ENCODE data around the gene SLC50A1.

Gene SLC50A1

GRCh38 chr1:155171836-155172731, 36.4 kb downstream of the SLC50A1 start:
- DNase-seq, result no peak

- DNase-seq, result peak; percentile 47 to 84
These were observed 37.3 kb downstream of the SLC50A1 start, which contains the start of gene KRTCAP2 for GRCh38 chr1:155172732-155173477. KRTCAP2 (minus strand) TSS chr1:155173304; CDS start chr1:155173224, 80 bp downstream.

GRCh38 chr1:155173478-155174323, 38.0 kb downstream of the SLC50A1 start, which contains the start of gene TRIM46:
TRIM46 (plus strand) TSS chr1:155173849; CDS start chr1:155173967, 118 bp downstream.
- DNase-seq, result no peak

- peak in 1 of 2 experiments; percentile 18 for DNase-seq
These were observed 39.0 kb downstream of the SLC50A1 start for GRCh38 chr1:155174324-155175280.

GRCh38 chr1:155175281-155175926, 39.8 kb downstream of the SLC50A1 start:
- no peak for DNase-seq

- no peak for DNase-seq
These were observed 40.3 kb downstream of the SLC50A1 start for GRCh38 chr1:155175927-155176371.

GRCh38 chr1:155176544-155177071, 41.0 kb downstream of the SLC50A1 start:
- peak; percentile 44 to 53 for DNase-seq

GRCh38 chr1:155177192-155177917, 41.7 kb downstream of the SLC50A1 start:
- no peak for DNase-seq

- DNase-seq, result no peak
These were observed 42.2 kb downstream of the SLC50A1 start for GRCh38 chr1:155177918-155178281.

- no peak for DNase-seq
These were observed 42.9 kb downstream of the SLC50A1 start for GRCh38 chr1:155178441-155179111.

- no peak for DNase-seq
These were observed 43.7 kb downstream of the SLC50A1 start for GRCh38 chr1:155179112-155180031.

GRCh38 chr1:155181371-155182051, 45.9 kb downstream of the SLC50A1 start:
- DNase-seq, result no peak

- DNase-seq, result no peak
These were observed 46.4 kb downstream of the SLC50A1 start for GRCh38 chr1:155182052-155182550.

GRCh38 chr1:155183775-155184221, 48.1 kb downstream of the SLC50A1 start:
- no peak for DNase-seq

GRCh38 chr1:155184351-155184811, 48.7 kb downstream of the SLC50A1 start:
- no peak for DNase-seq

- DNase-seq, result no peak
These were observed 49.5 kb downstream of the SLC50A1 start for GRCh38 chr1:155184835-155185782.

Measured in cerebellar nuclear complex (tissue), 1 donor.